K562 (cell line): ENCODE results near the gene PUM1. TPM values are rescaled to one million over a fixed set of nuclear protein-coding genes. Genes with fewer than 3 reads are reported as not detected.

Source experiments
- ATAC-seq: fragments of 200-7000 bp; cut with Tn5 transposase; 3 replicates; pipeline ENCODE4 v1.9.1; 2020; ENCODE audit warnings: moderate library complexity
- BruUV-seq: library from RNA; stranded (reverse); fragments of 400-500 nt; replicated peaks from 2 replicates; lab custom pipeline; 2021; lab: Mats Ljungman, UMichigan
- CTCF ChIA-PET: fragments of 300-600 bp; formaldehyde crosslinking; extraction: SDS; loops from one replicate; lab custom pipeline; 2021; ENCODE audit warnings: low intra/inter-chr PET ratio; lab: Yijun Ruan, JAX
- POLR2A ChIA-PET: fragments of 300-600, 350-650 bp; sonication (Branson Sonifier 250); formaldehyde crosslinking; extraction: SDS; loops from one replicate; lab custom pipeline; 2021; ENCODE audit warnings: antibody characterized with exemption, inconsistent platforms; lab: Yijun Ruan, JAX
- DNase-seq, 4 experiments: peaks; one replicate each; pipeline versions ENCODE4 v3.0.0 to v3.0.0-alpha.2; 2011 to 2018; ENCODE audit warnings: low spot score in 3 of 4, mixed read lengths in 3 of 4; ENCODE audit errors: extremely low read depth in 1 of 4
- FAIRE-seq: peaks from 2 replicates; lab custom pipeline; 2011; peaks lifted over from hg19 to GRCh38; lab: Jason Lieb, UNC
- H2AFZ ChIP-seq: 2 replicates; pipeline ENCODE4 v1.6.0; 2011; ENCODE audit warnings: low read depth, low read length, control low read depth, inconsistent platforms
- H3K27ac ChIP-seq: fragments of 200-600 bp; 3 replicates; pipeline ENCODE4 v1.8.0; 2011; ENCODE audit warnings: low read depth, mild to moderate bottlenecking, control low read depth, inconsistent platforms, low read length, moderate library complexity, mixed read lengths; ENCODE audit errors: extremely low read depth
- H3K27me3 ChIP-seq, 2 experiments: fragments of 300-600 bp in 1 of 2; 2 replicates in 1 of 2; 3 replicates in 1 of 2; pipeline versions ENCODE4 v1.6.0 to v1.8.0; 2011; ENCODE audit warnings: inconsistent platforms in 2 of 2, low read length in 2 of 2, mild to moderate bottlenecking in 1 of 2, mixed read lengths in 1 of 2, moderate library complexity in 1 of 2; ENCODE audit not compliant: control insufficient read depth in 2 of 2, insufficient read depth in 2 of 2
- H3K36me3 ChIP-seq: fragments of 300-600 bp; 3 replicates; pipeline ENCODE4 v1.8.0; 2011; ENCODE audit warnings: mild to moderate bottlenecking, low read length, inconsistent platforms; ENCODE audit not compliant: control insufficient read depth, insufficient read depth
- H3K4me1 ChIP-seq, 2 experiments: fragments of 200-600 bp in 1 of 2; replicated peaks in 1 of 2; 2 replicates in 1 of 2; 3 replicates in 1 of 2; pipeline versions ENCODE4 v1.5.1 to v1.8.0; 2011; ENCODE audit warnings: inconsistent platforms in 2 of 2, low read length in 2 of 2, mild to moderate bottlenecking in 1 of 2, mixed read lengths in 1 of 2, moderate library complexity in 1 of 2; ENCODE audit not compliant: control insufficient read depth in 2 of 2, insufficient read depth in 2 of 2
- H3K4me2 ChIP-seq: 2 replicates; pipeline ENCODE4 v1.6.1; 2011; ENCODE audit warnings: low read length, control low read depth, inconsistent platforms, mixed read lengths; ENCODE audit not compliant: insufficient read depth
- H3K4me3 ChIP-seq: fragments of 200-600 bp; sonication (generic), shearing (Covaris generic); 2 replicates; pipeline ENCODE4 v1.5.1; 2016; ENCODE audit warnings: control low read depth, inconsistent platforms
- H3K79me2 ChIP-seq: fragments of 200-600 bp; 3 replicates; pipeline ENCODE4 v1.8.0; 2011; ENCODE audit warnings: low read length, inconsistent platforms; ENCODE audit not compliant: control insufficient read depth, insufficient read depth
- H3K9ac ChIP-seq, 2 experiments: 2 replicates each; pipeline versions ENCODE4 v1.6.0 to v1.6.1; 2011; ENCODE audit warnings: low read depth in 2 of 2, low read length in 2 of 2, control low read depth in 1 of 2, inconsistent platforms in 1 of 2, mild to moderate bottlenecking in 1 of 2, mixed read lengths in 1 of 2; ENCODE audit not compliant: insufficient read depth in 1 of 2
- H3K9me1 ChIP-seq: one replicate; pipeline ENCODE4 v1.6.0; 2011; ENCODE audit warnings: inconsistent platforms, mild to moderate bottlenecking, low read length, moderate library complexity; ENCODE audit not compliant: control insufficient read depth, insufficient read depth
- H3K9me3 ChIP-seq: replicated peaks from 2 replicates; pipeline ENCODE4 v1.5.1; 2011; ENCODE audit warnings: low read depth, low read length, inconsistent platforms; ENCODE audit not compliant: control insufficient read depth, insufficient read depth
- H4K20me1 ChIP-seq: replicated peaks from 2 replicates; pipeline ENCODE4 v1.6.1; 2011; ENCODE audit warnings: low read length, inconsistent platforms, mixed read lengths; ENCODE audit not compliant: control insufficient read depth, insufficient read depth
- CHD2 ChIP-seq: IDR thresholded peaks from 2 replicates; pipeline ENCODE4 v1.6.1; 2011; ENCODE audit warnings: low read depth, low read length
- CREBBP ChIP-seq: IDR thresholded peaks from one replicate; pipeline ENCODE4 v1.6.1; 2012; ENCODE audit warnings: low read depth, mild to moderate bottlenecking, control low read depth, inconsistent platforms, low read length
- DNMT1 ChIP-seq: fragments of 450-650 bp; IDR thresholded peaks from 2 replicates; pipeline ENCODE4 v1.6.1; 2016; ENCODE audit warnings: antibody characterized with exemption, mild to moderate bottlenecking
- MXI1 ChIP-seq: IDR thresholded peaks from 2 replicates; pipeline ENCODE4 v1.6.1; 2011; ENCODE audit warnings: low read depth, mild to moderate bottlenecking, improper control_type of control experiment, low read length
- PHF21A ChIP-seq: fragments of 450-650 bp; IDR thresholded peaks from 2 replicates; pipeline ENCODE4 v1.6.1; 2017; ENCODE audit warnings: low read depth, borderline replicate concordance
- POLR2AphosphoS5 ChIP-seq: IDR thresholded peaks from 2 replicates; pipeline ENCODE4 v1.6.1; 2011; ENCODE audit warnings: mild to moderate bottlenecking, low read depth, low read length, moderate library complexity; ENCODE audit not compliant: control insufficient read depth, insufficient read depth
- SAFB2 ChIP-seq: fragments of 200-400 bp; formaldehyde crosslinking; IDR thresholded peaks from 2 replicates; pipeline ENCODE4 v1.6.1; 2018; ENCODE audit warnings: borderline replicate concordance, low read length, low read depth, moderate library complexity; ENCODE audit not compliant: severe bottlenecking
- SMARCE1 ChIP-seq: fragments of 450-650 bp; IDR thresholded peaks from 2 replicates; pipeline ENCODE4 v1.7.1; 2016; ENCODE audit warnings: mild to moderate bottlenecking
- ZFX ChIP-seq: sonication (generic); formaldehyde crosslinking; IDR thresholded peaks from 2 replicates; pipeline ENCODE4 v1.8.0; 2022; ENCODE audit warnings: mild to moderate bottlenecking, missing genetic modification reagents, moderate library complexity
- ZNF175 ChIP-seq: fragments of 200-800 bp; sonication (Bioruptor generic); IDR thresholded peaks from 2 replicates; pipeline ENCODE4 v1.6.1; 2016; ENCODE audit warnings: low read depth, mild to moderate bottlenecking, missing genetic modification characterization, missing compliant biosample characterization
- ZNF23 ChIP-seq: fragments of 250-450 bp; sonication (Bioruptor Pico); IDR thresholded peaks from 2 replicates; pipeline ENCODE4 v1.4.0; 2020; ENCODE audit warnings: mild to moderate bottlenecking
- ZNF384 ChIP-seq: IDR thresholded peaks from 2 replicates; pipeline ENCODE4 v1.6.1; 2012; ENCODE audit warnings: low read depth, low read length, improper control_type of control experiment
- WGBS: fragments of 100-300 bp; shearing (Covaris generic); methylation state at CpG from one replicate; pipeline ENCODE4 v1.1.6; 2016; ENCODE audit warnings: low coverage, mixed read lengths; ENCODE audit not compliant: insufficient coverage; ENCODE audit errors: missing lambda C conversion rate; 5-methylcytosine and 5-hydroxymethylcytosine counted together
- in situ Hi-C: fragments of 300-500 bp; cut with MboI; formaldehyde crosslinking; loops from 4 replicates; pipeline ENCODE4 v1.15.0; 2018; ENCODE audit warnings: inconsistent platforms, mixed read lengths
- intact Hi-C: fragments of 100-400 bp; cut with micrococcal nuclease; formaldehyde crosslinking; loops from 2 replicates; pipeline ENCODE4 v1.14.2; 2022
- polyA plus RNA-seq, 8 experiments: library from polyadenylated mRNA; depleted of rRNA in 4 of 8; stranded (reverse) in 5 of 8; unstranded in 3 of 8; fragments of >200 nt; fragmentation: Nextera tagmentation in 2 of 8; fragmentation: Illumina TruSeq in 1 of 8; extraction: Ambion mirVana in 2 of 8; extraction: Trizol in 1 of 8; gene quantifications; 2 replicates each; pipeline versions ENCODE4 v1.2.1 to v1.2.3, GENCODE V29; 2011 to 2014; ENCODE audit warnings: inconsistent platforms in 1 of 8, missing spikeins in 1 of 8
- total RNA-seq, 7 experiments: library from RNA; depleted of rRNA in 6 of 7; stranded (reverse); fragments of >200 nt in 6 of 7; fragmentation: Illumina TruSeq in 2 of 7; extraction: Trizol in 2 of 7; gene quantifications; 2 replicates each; pipeline versions ENCODE4 v1.2.1 to v1.2.3, GENCODE V29; 2011 to 2021; ENCODE audit warnings: low replicate concordance in 1 of 7
- TF ChIP-seq, protein P1 (sequence below): fragments of 250-450 bp; sonication (Bioruptor Pico); IDR thresholded peaks from 2 replicates; pipeline ENCODE4 v1.5.0; 2020; ENCODE audit warnings: mild to moderate bottlenecking, borderline replicate concordance
- TF ChIP-seq, protein P2 (sequence below): sonication (generic); formaldehyde crosslinking; IDR thresholded peaks from 2 replicates; pipeline ENCODE4 v1.8.0; 2022; ENCODE audit warnings: mild to moderate bottlenecking, missing genetic modification reagents, borderline replicate concordance
- TF ChIP-seq, protein P3 (sequence below): sonication (generic); formaldehyde crosslinking; IDR thresholded peaks from 2 replicates; pipeline ENCODE4 v1.4.0; 2020; ENCODE audit warnings: mild to moderate bottlenecking, missing genetic modification reagents

The PUM1 gene
- total and polyA plus RNA-seq, 9 of the 15 experiments (the other 6 are each of a cell fraction or from before 2014, with no cell fraction given) = 37.7 to 104 (median 55.7) TPM

DNA sequence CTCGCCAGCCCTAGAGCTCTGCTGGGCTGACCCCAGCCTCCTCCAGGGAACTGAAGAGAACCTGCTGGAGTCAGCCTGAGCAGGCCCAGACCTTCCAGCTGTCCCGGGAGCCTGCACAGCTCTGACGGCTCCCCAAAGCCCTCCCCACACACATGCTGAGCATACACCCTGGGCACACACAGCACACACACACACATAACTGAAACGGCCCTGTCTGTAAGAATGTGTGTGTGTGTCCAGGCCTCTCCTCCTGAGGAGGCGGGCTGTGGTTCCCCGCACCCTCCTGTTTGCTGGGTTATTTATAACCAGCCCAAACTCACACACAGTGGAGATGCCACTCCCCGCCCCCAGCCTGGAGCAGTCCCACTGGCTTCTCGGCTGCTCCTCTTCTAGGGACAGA is 177.1 kb downstream of the PUM1 start:
- in situ Hi-C loops = no loop called here
- DNase-seq = peak in 2 of 4 experiments; percentile 48 to 58
- 23% methylated on average over 8 of the region's 8 CpGs for WGBS
- no peaks in the 10 kb centered on the region; the same call in 1 of the 2 replicates for H3K9me3 ChIP-seq
- peaks cover 41 to 47% of the 10 kb centered on the region in 2 experiments for H3K4me1 ChIP-seq
- intact Hi-C loops = no loop called here
- peak overlapping the region; percentile 43 to 85; a peak in 3 of 4 replicates for H3K9ac ChIP-seq
- no peaks in the 10 kb centered on the region for H3K36me3 ChIP-seq
- no peaks in the 10 kb centered on the region for H3K9me1 ChIP-seq
- H3K4me3 ChIP-seq = no peak overlapping the region
- ATAC-seq = peak; percentile 70
- 0 out of 2 replicates have a peak overlapping the region, but pooled peaks have one; percentile 22 for H2AFZ ChIP-seq
- peak; percentile 6 for FAIRE-seq
- H3K4me2 ChIP-seq = peak overlapping the region; percentile 2; the same call in 1 of the 2 replicates
- H3K27ac ChIP-seq = peak overlapping the region; percentile 38; the same call in 2 of the 3 replicates
- H3K79me2 ChIP-seq = 0 out of 3 replicates have a peak, but pooled peaks cover 4% of the 10 kb centered on the region
- H3K27me3 ChIP-seq = no peaks in the 10 kb centered on the region
- BruUV-seq = TSS peak; percentile 62
- no peaks in the 10 kb centered on the region for H4K20me1 ChIP-seq
- CTCF ChIA-PET = no interaction called here
- POLR2A ChIA-PET = interaction anchor here (0.5 to 1.7 kb wide), 7 partner anchors 8 to 1775 kb away, joined by 3 to 8 read pairs (median 3); no protein-coding TSS in a partner anchor
- TF ChIP-seq ZFX (CRISPR knock-in tag) (peak; percentile 57), MXI1 (no peak), ZNF384 (no peak), ZNF23 (no peak), CREBBP (no peak), DNMT1 (no peak), POLR2AphosphoS5 (no peak), PHF21A (no peak), SMARCE1 (no peak), CHD2 (no peak), ZNF175 (CRISPR knock-in tag) (0 out of 2 replicates have a peak, but pooled peaks have one; percentile 5), SAFB2 (no peak)
- TF ChIP-seq, protein P1, sequence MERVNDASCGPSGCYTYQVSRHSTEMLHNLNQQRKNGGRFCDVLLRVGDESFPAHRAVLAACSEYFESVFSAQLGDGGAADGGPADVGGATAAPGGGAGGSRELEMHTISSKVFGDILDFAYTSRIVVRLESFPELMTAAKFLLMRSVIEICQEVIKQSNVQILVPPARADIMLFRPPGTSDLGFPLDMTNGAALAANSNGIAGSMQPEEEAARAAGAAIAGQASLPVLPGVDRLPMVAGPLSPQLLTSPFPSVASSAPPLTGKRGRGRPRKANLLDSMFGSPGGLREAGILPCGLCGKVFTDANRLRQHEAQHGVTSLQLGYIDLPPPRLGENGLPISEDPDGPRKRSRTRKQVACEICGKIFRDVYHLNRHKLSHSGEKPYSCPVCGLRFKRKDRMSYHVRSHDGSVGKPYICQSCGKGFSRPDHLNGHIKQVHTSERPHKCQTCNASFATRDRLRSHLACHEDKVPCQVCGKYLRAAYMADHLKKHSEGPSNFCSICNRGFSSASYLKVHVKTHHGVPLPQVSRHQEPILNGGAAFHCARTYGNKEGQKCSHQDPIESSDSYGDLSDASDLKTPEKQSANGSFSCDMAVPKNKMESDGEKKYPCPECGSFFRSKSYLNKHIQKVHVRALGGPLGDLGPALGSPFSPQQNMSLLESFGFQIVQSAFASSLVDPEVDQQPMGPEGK = no peak
- TF ChIP-seq, protein P2, sequence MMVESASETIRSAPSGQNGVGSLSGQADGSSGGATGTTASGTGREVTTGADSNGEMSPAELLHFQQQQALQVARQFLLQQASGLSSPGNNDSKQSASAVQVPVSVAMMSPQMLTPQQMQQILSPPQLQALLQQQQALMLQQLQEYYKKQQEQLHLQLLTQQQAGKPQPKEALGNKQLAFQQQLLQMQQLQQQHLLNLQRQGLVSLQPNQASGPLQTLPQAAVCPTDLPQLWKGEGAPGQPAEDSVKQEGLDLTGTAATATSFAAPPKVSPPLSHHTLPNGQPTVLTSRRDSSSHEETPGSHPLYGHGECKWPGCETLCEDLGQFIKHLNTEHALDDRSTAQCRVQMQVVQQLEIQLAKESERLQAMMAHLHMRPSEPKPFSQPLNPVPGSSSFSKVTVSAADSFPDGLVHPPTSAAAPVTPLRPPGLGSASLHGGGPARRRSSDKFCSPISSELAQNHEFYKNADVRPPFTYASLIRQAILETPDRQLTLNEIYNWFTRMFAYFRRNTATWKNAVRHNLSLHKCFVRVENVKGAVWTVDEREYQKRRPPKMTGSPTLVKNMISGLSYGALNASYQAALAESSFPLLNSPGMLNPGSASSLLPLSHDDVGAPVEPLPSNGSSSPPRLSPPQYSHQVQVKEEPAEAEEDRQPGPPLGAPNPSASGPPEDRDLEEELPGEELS (CRISPR knock-in tag) = no peak
- TF ChIP-seq, protein P3, sequence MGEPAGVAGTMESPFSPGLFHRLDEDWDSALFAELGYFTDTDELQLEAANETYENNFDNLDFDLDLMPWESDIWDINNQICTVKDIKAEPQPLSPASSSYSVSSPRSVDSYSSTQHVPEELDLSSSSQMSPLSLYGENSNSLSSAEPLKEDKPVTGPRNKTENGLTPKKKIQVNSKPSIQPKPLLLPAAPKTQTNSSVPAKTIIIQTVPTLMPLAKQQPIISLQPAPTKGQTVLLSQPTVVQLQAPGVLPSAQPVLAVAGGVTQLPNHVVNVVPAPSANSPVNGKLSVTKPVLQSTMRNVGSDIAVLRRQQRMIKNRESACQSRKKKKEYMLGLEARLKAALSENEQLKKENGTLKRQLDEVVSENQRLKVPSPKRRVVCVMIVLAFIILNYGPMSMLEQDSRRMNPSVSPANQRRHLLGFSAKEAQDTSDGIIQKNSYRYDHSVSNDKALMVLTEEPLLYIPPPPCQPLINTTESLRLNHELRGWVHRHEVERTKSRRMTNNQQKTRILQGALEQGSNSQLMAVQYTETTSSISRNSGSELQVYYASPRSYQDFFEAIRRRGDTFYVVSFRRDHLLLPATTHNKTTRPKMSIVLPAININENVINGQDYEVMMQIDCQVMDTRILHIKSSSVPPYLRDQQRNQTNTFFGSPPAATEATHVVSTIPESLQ (CRISPR knock-in tag) = no peak
